Ovary (tissue), 3 donors: Measurements from ENCODE around the gene DNAJC7.

Source experiments
- EP300 ChIP-seq: sonication (generic); formaldehyde crosslinking; IDR thresholded peaks from one replicate; pipeline ENCODE4 v1.6.1; 2017; ENCODE audit warnings: antibody characterized with exemption
- POLR2A ChIP-seq: fragments of 450-650 bp; IDR thresholded peaks from one replicate; pipeline ENCODE4 v1.6.1; 2017; ENCODE audit warnings: antibody characterized with exemption, mild to moderate bottlenecking, moderate library complexity
- TF ChIP-seq, protein P1 (sequence below), 3 donors: fragments of 450-650 bp in 2 of 3; fragments of 200-600 bp in 1 of 3; IDR thresholded peaks; one replicate each; pipeline versions ENCODE4 v1.5.1 to v1.8.0; 2016 to 2022; ENCODE audit warnings: antibody characterized with exemption in 3 of 3, mild to moderate bottlenecking in 1 of 3
- donor health status: DM: no; HTN: no; CAD: no.

DNA sequence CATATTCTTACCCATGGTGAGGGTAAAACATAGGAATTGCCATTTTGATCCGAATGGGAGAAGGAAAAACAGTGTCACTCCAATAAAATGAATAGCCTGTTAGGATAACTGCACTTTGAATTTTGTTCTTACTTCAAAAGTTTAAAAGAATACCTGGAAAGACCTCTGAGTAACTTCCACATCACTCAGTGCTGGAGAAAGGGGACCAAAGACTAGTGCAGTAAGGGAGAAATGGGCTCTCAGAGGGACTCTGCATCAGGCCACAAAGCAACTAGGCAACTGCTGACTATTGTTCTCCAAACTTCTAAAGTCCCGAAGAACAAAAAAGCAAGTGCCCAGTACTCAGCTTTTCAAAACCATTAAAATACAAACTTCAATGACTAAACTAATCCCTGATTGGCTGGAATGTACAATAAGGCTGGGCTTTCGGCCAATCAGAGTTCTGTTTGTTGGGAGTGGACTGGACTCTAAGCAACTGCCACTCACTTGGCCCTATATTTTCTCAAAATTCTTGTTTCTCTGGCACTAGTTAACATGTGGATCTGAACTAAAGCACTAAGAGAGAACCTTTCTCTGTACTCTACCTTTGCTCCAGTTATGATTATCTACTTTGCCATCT lies 6.2 kb downstream of the DNAJC7 start:
- TF ChIP-seq, protein P1, sequence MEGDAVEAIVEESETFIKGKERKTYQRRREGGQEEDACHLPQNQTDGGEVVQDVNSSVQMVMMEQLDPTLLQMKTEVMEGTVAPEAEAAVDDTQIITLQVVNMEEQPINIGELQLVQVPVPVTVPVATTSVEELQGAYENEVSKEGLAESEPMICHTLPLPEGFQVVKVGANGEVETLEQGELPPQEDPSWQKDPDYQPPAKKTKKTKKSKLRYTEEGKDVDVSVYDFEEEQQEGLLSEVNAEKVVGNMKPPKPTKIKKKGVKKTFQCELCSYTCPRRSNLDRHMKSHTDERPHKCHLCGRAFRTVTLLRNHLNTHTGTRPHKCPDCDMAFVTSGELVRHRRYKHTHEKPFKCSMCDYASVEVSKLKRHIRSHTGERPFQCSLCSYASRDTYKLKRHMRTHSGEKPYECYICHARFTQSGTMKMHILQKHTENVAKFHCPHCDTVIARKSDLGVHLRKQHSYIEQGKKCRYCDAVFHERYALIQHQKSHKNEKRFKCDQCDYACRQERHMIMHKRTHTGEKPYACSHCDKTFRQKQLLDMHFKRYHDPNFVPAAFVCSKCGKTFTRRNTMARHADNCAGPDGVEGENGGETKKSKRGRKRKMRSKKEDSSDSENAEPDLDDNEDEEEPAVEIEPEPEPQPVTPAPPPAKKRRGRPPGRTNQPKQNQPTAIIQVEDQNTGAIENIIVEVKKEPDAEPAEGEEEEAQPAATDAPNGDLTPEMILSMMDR (IDR thresholded peaks at IDR 0.05), result no peak
- no peak for TF ChIP-seq POLR2A
- no peak for TF ChIP-seq EP300
